ENCODE results near the gene EPHA1.

The EPHA1 gene

DNA sequence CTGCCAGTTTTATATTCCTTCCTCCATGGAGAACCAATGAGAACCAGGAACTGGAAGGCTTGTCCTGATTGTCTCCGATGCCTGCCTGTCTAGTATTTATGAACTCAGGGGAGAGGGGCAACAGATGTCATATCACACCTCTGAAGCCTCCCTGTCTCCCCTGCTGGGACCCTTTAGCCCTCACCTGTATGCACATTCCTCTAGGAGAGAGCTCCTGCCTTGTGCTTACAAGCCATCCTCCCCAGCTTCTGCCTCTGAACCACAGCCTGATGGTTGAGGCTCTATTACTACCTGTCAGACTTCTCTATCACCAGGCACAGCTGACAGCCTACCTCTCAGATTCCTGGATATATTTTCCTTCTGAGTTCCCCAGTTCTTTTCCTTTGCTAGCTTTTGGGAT lies 40.3 kb downstream of the EPHA1 start:
- no peak for DNase-seq

- no peak for DNase-seq
These were observed 40.7 kb downstream of the EPHA1 start for GRCh38 chr7:143367972-143368371.

DNA sequence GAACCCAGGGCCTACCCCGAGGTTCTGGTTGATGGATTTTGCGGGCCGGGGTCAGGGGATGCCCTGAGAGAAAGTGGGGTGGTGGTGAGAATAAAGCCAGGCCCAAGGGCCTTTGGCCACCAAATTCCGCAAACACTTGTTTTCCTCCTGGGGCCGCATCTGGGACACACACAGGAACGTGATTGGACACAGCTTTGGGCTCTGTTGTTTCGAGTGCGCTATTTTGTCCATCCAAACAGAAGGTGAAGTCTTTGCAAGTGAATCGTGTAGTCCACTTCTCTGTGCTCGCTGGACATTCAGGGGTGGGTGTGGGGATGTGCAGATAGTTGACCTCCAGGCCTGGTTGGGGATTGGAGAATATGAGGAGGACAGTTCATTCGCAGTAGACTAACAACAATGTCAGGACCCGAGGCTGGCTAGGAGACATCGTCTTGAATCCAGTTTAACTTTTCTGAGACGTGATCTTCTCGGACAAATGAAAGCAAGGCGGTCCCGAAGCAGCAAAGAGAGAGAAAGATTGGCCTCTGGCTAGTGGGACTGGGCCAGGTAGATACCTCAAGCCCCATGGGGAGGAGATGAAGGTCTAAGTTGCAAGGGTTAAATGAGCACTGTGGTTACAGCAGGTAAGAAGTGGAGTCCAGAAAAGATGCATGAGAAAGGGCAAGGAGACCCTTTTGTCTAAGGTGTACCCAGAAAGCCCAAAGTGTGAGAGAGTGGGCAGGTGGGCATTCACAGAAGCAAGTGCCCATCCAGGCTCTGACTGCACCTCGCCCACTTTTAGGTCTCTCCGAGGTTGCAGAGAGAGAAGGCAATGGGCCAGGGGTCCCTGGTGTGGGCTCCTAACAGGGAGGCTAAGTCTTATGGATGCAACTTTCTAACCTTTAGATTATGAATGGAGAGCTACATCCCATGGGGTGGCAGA lies 45.4 kb downstream of the EPHA1 start:
- no peak for DNase-seq

DNA sequence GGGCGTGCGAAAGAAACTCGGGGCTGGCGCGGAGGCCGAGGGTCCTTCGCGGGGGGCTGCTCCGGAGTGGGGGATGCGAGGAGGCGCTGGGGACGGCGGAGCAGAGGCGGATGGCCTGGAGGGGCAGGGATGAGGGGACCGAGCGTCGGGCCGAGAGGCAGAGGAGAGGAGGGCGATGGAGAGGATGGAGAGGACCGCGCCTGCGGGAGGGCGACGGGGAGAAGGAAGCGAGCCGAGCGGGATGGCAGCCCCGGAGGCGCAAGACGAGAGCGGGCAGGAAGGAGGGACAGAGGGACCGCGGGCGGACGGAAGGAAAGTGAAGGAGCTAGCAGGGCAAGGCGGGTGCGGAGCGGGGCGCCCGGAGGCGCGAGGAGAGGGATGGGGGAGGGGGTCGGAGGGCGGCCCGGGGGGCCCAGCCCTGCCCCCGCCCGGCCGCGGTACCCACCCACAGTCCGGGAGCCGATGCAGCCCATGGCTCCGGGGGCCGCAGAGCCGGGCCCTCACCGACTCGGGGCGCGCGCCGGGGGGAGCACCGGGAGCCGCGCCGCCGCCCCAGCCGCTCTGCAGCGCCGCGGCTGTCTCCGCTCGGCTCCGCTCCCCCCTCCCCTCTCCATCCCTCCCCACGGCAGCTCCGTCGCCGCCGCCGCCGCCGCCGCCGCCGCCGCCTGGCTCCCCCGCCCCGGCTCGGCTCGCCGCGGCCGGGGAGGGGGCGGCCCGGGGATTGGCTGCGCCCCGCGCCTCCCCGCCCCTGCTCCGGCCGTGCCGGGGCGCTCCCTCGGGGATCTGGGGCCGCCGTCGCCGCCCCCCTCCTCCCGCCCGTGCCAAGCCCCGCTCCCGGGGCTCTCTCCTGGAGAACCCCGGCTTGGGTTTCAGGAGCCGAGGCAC lies 46.3 kb downstream of the EPHA1 start, which contains the start of gene FAM131B:
FAM131B (minus strand) TSS at position 583 of the 885 bp plus-strand sequence; CDS start at position 473, 110 bp downstream.
- no peak for DNase-seq

GRCh38 chr7:143361552-143362130 lies 47.0 kb downstream of the EPHA1 start:
- DNase-seq, result no peak

DNA sequence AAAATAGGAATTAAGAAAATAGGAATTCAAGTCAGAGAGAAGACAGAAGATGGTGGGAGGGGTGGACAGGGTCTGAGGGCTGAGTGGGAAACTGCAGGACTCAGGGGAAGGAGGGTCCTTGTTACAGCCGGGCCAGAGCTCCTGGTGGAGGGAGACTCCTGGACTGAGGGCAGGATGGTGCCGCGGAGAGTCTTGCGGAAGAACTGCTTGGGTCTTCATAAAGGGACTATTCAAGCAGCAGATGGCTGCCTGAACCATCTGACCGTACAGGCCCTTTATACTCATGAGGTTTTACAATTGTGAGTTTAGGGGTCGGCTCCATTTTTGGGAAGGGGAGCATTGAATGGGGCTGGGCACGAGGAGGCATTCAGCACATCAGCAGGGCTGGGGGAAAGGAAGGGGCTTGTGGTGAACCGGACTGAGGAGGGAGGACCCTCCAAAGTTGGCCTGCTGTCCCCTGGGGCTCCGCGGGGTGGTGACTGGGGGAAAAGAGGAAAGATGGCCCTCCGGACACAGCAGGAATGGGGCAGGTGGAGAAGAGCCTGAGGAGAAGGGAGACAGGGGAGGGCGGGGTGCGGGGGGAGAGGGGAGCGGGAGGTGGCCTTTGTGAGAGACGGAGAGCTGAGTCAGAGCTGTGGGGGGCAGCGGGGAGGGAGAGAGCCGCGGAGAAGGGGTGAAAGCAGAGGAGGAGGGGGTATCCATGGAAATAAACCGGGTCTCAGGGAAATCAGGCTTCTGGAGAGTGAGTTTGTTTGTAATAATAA lies 47.7 kb downstream of the EPHA1 start:
- DNase-seq, result no peak

DNA sequence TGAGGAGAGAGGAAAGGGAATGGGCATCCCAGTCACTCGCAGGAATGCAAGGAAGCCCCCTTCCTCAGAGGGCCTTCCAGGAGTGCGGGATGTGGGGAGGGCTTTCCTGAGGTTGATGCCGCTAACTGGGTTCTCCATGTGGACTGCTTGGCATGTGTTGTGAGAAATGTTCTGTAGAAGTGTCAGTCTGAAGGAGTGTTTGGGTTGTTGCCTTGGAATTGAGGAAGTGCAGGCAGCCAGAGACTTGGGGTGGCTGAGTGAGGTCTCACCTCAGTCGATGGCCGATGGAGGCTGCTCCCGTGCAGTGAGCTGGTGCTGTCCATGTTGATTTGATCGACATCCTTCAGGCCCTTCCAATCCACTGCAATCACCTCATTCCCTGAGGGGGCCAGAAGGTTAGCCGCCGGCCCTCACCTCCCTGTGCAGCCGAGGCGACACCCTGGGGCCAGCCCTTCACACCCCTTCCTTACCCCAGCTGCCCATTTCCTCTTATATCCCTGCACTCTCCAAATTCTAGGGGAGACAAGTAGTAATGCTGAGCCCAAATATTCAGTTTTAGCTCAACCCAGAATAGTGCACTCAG lies 48.8 kb downstream of the EPHA1 start:
- DNase-seq, result no peak

DNA sequence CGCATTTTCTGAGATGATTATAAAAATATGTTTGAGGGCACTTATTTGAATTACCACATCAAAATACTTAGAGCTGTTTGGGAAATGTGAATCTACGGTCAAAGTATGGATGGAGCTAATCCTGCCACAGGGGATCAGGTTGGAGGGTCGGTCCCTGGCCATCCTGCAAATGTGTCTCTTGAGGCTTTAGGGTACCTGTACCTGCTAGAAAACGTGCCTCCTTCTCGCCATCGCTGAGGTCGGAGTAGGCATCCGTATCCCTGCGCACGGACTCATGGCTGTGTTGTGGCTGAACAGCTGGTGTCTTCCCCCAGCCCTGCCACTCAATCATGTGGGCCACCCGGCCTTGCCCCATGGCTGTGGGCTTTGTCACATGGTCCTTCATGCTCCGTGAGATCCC lies 50.0 kb downstream of the EPHA1 start:
- DNase-seq, result no peak

DNA sequence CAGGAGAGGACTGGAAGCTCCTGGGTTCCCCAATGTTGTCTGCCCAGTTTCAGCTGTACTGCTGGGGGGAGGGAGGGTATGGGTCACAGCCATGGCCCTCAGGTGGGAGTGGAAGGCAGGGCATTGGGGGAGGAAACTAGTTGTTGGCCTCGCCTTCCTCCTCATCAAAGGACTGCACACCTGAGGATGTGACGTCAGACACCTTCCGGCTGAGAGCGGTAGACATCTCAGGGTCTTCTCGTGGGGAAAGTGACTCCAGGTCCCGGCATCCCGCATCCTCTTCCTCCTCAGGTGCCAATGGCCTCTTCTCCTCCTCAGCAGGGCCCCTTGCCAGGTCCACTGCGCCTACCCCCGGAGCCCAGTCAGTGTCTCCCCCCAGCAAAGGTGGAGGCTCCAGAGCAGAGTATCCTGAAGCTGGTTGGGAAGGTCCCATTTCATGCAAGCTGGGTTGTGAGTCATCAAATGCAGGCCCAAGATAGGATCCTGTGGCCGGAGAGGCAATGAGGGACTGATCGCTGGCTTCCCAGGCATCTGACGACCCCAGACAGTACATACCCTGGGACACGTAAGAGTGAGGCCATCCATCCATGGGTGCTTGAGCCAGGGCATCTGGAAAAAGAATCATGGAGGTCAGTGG lies 52.1 kb downstream of the EPHA1 start:
- no peak for DNase-seq

GRCh38 chr7:143355450-143356385 lies 52.9 kb downstream of the EPHA1 start:
- no peak for DNase-seq

DNA sequence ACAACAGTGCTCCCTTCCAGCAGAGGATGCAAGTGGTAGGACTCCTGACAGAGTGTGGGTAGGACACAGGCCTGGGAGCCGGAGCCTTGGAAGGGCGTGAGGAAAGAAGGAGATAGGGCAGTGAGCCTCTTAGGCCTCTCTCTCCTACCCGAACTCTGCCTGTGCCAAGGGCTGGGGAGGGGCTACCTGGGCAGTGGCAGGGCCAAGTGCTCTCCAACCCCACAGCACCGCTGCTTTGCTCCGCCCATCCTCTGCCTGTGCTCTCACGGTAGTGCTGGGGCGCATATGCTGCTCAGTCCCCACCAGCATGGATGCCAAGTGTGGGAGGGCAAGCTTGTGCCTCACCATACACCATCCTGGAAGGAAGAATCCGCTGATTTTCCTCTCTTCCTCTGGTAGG lies 53.7 kb downstream of the EPHA1 start:
- no peak for DNase-seq

DNA sequence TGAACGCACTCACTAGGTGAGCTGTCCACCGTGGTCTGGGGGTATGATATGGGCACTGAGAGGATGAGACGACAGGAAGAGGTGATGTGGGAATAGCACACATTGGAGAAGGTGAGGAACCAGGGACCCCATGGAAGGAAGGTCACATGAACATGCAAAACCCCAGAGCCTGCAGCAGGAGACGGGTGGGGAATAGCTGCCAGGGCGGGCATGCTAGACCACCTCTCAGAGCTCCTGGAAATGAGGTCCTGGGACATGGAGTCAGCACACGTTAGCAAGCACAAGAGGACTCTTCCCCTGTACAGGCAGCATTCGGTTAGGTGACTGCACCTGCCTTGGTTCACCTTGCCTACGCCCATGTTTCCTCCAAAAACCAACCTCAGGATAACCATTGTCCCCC lies 54.3 kb downstream of the EPHA1 start:
- DNase-seq, result no peak

GRCh38 chr7:143352531-143353002 lies 56.1 kb downstream of the EPHA1 start:
- DNase-seq, result no peak

GRCh38 chr7:143351574-143351973 lies 57.1 kb downstream of the EPHA1 start:
- DNase-seq, result no peak

DNA sequence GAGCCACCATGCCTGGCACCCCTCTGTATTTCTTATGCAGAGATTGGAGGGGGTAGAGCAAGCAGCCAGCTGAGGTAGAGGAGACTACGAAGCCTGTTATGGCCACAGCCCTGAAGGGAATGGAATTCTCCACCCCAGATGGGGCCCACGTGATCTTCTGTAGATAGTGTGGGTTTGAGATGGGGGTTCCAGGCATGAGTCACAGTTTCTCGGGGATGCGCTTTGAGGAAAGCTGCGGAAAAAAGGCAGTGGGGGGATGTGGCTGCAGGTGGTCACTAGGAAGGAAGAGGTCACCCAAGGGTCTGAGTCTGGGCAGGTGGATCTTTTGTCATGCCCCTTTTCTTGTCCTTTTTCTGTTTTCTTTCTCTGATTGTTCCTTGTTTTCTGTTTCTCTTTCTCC lies 57.6 kb downstream of the EPHA1 start:
- no peak for DNase-seq

GRCh38 chr7:143347950-143348349 lies 60.7 kb downstream of the EPHA1 start:
- no peak for DNase-seq

- no peak for DNase-seq
These were observed 62.6 kb downstream of the EPHA1 start for GRCh38 chr7:143346018-143346417.

DNA sequence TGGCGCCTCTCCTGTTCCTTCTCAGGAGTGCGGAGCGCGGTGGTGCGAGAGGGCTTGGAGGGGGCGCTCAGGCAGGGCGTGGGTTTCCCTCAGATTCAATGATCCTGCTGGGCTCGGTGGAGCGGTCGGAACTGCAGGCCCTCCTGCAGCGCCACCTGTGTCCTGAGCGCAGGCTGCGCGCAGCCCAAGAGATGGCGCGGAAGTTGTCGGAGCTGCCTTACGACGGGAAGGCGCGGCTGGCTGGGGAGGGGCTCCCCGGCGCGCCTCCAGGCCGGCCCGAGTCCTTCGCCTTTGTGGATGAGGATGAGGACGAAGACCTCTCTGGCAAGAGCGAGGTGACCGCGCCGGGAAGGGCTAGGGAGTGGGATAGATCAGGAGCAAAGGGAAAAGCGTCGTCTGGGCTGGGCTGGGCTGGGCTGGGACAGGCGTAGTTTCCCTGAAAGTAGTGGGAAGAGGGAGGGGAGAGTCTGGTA lies 63.2 kb downstream of the EPHA1 start:
- peak; percentile 62 for DNase-seq

GRCh38 chr7:143343596-143343995 lies 65.1 kb downstream of the EPHA1 start:
- DNase-seq, result no peak

- DNase-seq, result no peak
These were observed 66.8 kb downstream of the EPHA1 start for GRCh38 chr7:143341842-143342241.
